ENCODE results near the gene NRXN3. TPM values are rescaled to one million over a fixed set of nuclear protein-coding genes. Genes with fewer than 3 reads are reported as not detected.

Gene NRXN3
- total RNA-seq, 1 donor, result 2.5 TPM

- Histone ChIP-seq H2AFZ (ENCODE audit: low read length) (no peak overlapping the region), H3K27ac (ENCODE audit: low read depth, low read length) (no peak overlapping the region), H3K4me2 (ENCODE audit: insufficient read depth, low read length) (no peak overlapping the region), H3K4me1 (ENCODE audit: insufficient read depth, low read length) (no peaks in the 10 kb centered on the region), H3K36me3 (ENCODE audit: insufficient read depth, low read length) (no peaks in the 10 kb centered on the region), H3K9me3 (ENCODE audit: low read depth, low read length) (no peaks in the 10 kb centered on the region), H3K27me3 (ENCODE audit: insufficient read depth, low read length) (no peaks in the 10 kb centered on the region), H3K79me2 (ENCODE audit: insufficient read depth, low read length) (no peaks in the 10 kb centered on the region), H4K20me1 (ENCODE audit: insufficient read depth, low read length) (no peaks in the 10 kb centered on the region), H3K4me3 (ENCODE audit: insufficient read depth, low read length) (no peak overlapping the region)
- no peak for TF ChIP-seq CTCF (IDR thresholded peaks at IDR 0.05; ENCODE audit: extremely low read depth, low read depth, low read length)
- DNase-seq (ENCODE audit: insufficient read length, low spot score, missing footprints), result no peak
These were observed 1158.7 kb downstream of the NRXN3 start for GRCh38 chr14:79328863-79329262.

DNA sequence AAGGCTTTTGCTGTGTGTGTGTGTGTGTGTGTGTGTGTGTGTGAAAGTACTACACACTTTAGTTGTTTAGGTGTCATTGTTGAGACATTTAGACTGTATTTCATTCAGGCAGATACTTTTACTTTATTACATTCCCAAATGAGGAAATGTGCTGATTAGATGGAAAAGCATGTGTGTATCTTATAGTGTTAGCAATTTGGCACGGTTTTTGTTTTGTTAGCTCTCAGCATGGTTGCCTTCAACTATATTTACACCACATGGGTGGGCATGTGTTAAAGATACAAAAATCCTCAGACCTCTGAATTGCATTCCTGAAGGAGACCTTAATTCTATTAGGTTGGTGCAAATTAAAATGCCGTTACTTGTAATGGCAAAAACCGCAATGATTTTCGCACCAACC lies 1161.7 kb downstream of the NRXN3 start:
- H3K4me3 ChIP-seq (ENCODE audit: insufficient read depth, low read length), result no peak overlapping the region
- TF ChIP-seq CTCF (IDR thresholded peaks at IDR 0.05; ENCODE audit: extremely low read depth, low read depth, low read length), result no peak
- no peak overlapping the region for H2AFZ ChIP-seq (ENCODE audit: low read length)
- no peaks in the 10 kb centered on the region for H3K79me2 ChIP-seq (ENCODE audit: insufficient read depth, low read length)
- no peak for DNase-seq (ENCODE audit: insufficient read length, low spot score, missing footprints)
- H3K27ac ChIP-seq (ENCODE audit: low read depth, low read length), result no peak overlapping the region
- H3K36me3 ChIP-seq (ENCODE audit: insufficient read depth, low read length), result no peaks in the 10 kb centered on the region
- no peaks in the 10 kb centered on the region for H3K27me3 ChIP-seq (ENCODE audit: insufficient read depth, low read length)
- H3K9me3 ChIP-seq (ENCODE audit: low read depth, low read length), result no peaks in the 10 kb centered on the region
- no peaks in the 10 kb centered on the region for H3K4me1 ChIP-seq (ENCODE audit: insufficient read depth, low read length)
- H3K4me2 ChIP-seq (ENCODE audit: insufficient read depth, low read length), result no peak overlapping the region
- H4K20me1 ChIP-seq (ENCODE audit: insufficient read depth, low read length), result no peaks in the 10 kb centered on the region

GRCh38 chr14:79332504-79333197 lies 1162.5 kb downstream of the NRXN3 start:
- no peak for TF ChIP-seq CTCF (IDR thresholded peaks at IDR 0.05; ENCODE audit: extremely low read depth, low read depth, low read length)
- no peaks in the 10 kb centered on the region for H3K36me3 ChIP-seq (ENCODE audit: insufficient read depth, low read length)
- no peaks in the 10 kb centered on the region for H4K20me1 ChIP-seq (ENCODE audit: insufficient read depth, low read length)
- H3K79me2 ChIP-seq (ENCODE audit: insufficient read depth, low read length), result no peaks in the 10 kb centered on the region
- H3K4me1 ChIP-seq (ENCODE audit: insufficient read depth, low read length), result no peaks in the 10 kb centered on the region
- H3K4me3 ChIP-seq (ENCODE audit: insufficient read depth, low read length), result no peak overlapping the region
- no peak overlapping the region for H2AFZ ChIP-seq (ENCODE audit: low read length)
- no peak for DNase-seq (ENCODE audit: insufficient read length, low spot score, missing footprints)
- no peaks in the 10 kb centered on the region for H3K27me3 ChIP-seq (ENCODE audit: insufficient read depth, low read length)
- no peak overlapping the region for H3K27ac ChIP-seq (ENCODE audit: low read depth, low read length)
- H3K9me3 ChIP-seq (ENCODE audit: low read depth, low read length), result no peaks in the 10 kb centered on the region
- no peak overlapping the region for H3K4me2 ChIP-seq (ENCODE audit: insufficient read depth, low read length)

- no peak for TF ChIP-seq CTCF (IDR thresholded peaks at IDR 0.05; ENCODE audit: extremely low read depth, low read depth, low read length)
- no peaks in the 10 kb centered on the region for H4K20me1 ChIP-seq (ENCODE audit: insufficient read depth, low read length)
- H3K27me3 ChIP-seq (ENCODE audit: insufficient read depth, low read length), result no peaks in the 10 kb centered on the region
- DNase-seq (ENCODE audit: insufficient read length, low spot score, missing footprints), result no peak
- H3K4me3 ChIP-seq (ENCODE audit: insufficient read depth, low read length), result no peak overlapping the region
- H3K27ac ChIP-seq (ENCODE audit: low read depth, low read length), result no peak overlapping the region
- H3K9me3 ChIP-seq (ENCODE audit: low read depth, low read length), result no peaks in the 10 kb centered on the region
- no peaks in the 10 kb centered on the region for H3K79me2 ChIP-seq (ENCODE audit: insufficient read depth, low read length)
- no peak overlapping the region for H2AFZ ChIP-seq (ENCODE audit: low read length)
- H3K36me3 ChIP-seq (ENCODE audit: insufficient read depth, low read length), result no peaks in the 10 kb centered on the region
- H3K4me2 ChIP-seq (ENCODE audit: insufficient read depth, low read length), result no peak overlapping the region
- H3K4me1 ChIP-seq (ENCODE audit: insufficient read depth, low read length), result no peaks in the 10 kb centered on the region
These were observed 1163.0 kb downstream of the NRXN3 start for GRCh38 chr14:79333198-79333546.

Data from osteoblast (primary cell).